ENCODE measurements around the gene P2RX3. TPM values are rescaled to one million over a fixed set of nuclear protein-coding genes. Genes with fewer than 3 reads are reported as not detected.

P2RX3 gene
- total RNA-seq = not detected in 2 replicates

GRCh38 chr11:57338142-57338541 is at the start of gene P2RX3:
TSS of gene P2RX3 (plus strand) at chr11:57338352. CDS start at chr11:57338551, 199 bp downstream.

GRCh38 chr11:57324886-57325734 is 13.0 kb upstream of the P2RX3 start, which contains the start of gene TNKS1BP1:
TSS of gene TNKS1BP1 (minus strand) at chr11:57324952. CDS start at chr11:57321885, 3,067 bp downstream.

GRCh38 chr11:57335343-57336110 is 2.6 kb upstream of the P2RX3 start, which contains the start of gene SSRP1:
TSS of gene SSRP1 (minus strand) at chr11:57335892. CDS start at chr11:57335121, 771 bp downstream.

GRCh38 chr11:57380975-57381374 is 42.8 kb downstream of the P2RX3 start, which contains the start of gene PRG3:
TSS of gene PRG3 (minus strand) at chr11:57381150. CDS start at chr11:57380708, 442 bp downstream.

GRCh38 chr11:57390535-57390934 is 52.4 kb downstream of the P2RX3 start, which contains the start of gene PRG2:
TSS of gene PRG2 (minus strand) at chr11:57390650. CDS start at chr11:57389944, 706 bp downstream.

Other genes with a start within 250 kb of the P2RX3 start
- gene LRRC55, start 156.4 kb upstream of the P2RX3 start, total RNA-seq = not detected in 2 replicates
- under 0.01 and 0.56 TPM in 2 replicates for gene APLNR, start 101.1 kb upstream of the P2RX3 start, total RNA-seq
- 72.4 and 85.3 TPM in 2 replicates for gene TNKS1BP1, start 13.4 kb upstream of the P2RX3 start, total RNA-seq
- gene SSRP1, start 2.5 kb upstream of the P2RX3 start, total RNA-seq = 37.2 and 120 TPM in 2 replicates
- not detected in 2 replicates for gene PRG3, start 42.8 kb downstream of the P2RX3 start, total RNA-seq
- gene PRG2, start 52.3 kb downstream of the P2RX3 start, total RNA-seq = under 0.01 and 2.3 TPM in 2 replicates
- 41.4 and 114 TPM in 2 replicates for gene SLC43A3, start 88.8 kb downstream of the P2RX3 start, total RNA-seq
- not detected in 2 replicates for gene RTN4RL2, start 122.2 kb downstream of the P2RX3 start, total RNA-seq
- 7.5 and 13.0 TPM in 2 replicates for gene SLC43A1, start 177.3 kb downstream of the P2RX3 start, total RNA-seq
- gene TIMM10, start 192.4 kb downstream of the P2RX3 start, total RNA-seq = 43.1 and 59.2 TPM in 2 replicates
- gene SMTNL1, start 199.2 kb downstream of the P2RX3 start, total RNA-seq = not detected in 2 replicates
- 32.0 and 40.9 TPM in 2 replicates for gene UBE2L6, start 229.3 kb downstream of the P2RX3 start, total RNA-seq